Fibroblast of skin of right quadriceps (primary cell): Measurements from ENCODE around the gene LRRN4CL.

ENCODE experiments used
- DNase-seq: peaks from one replicate; pipeline ENCODE4 v3.0.0-alpha.2; 2013

The LRRN4CL gene

DNA sequence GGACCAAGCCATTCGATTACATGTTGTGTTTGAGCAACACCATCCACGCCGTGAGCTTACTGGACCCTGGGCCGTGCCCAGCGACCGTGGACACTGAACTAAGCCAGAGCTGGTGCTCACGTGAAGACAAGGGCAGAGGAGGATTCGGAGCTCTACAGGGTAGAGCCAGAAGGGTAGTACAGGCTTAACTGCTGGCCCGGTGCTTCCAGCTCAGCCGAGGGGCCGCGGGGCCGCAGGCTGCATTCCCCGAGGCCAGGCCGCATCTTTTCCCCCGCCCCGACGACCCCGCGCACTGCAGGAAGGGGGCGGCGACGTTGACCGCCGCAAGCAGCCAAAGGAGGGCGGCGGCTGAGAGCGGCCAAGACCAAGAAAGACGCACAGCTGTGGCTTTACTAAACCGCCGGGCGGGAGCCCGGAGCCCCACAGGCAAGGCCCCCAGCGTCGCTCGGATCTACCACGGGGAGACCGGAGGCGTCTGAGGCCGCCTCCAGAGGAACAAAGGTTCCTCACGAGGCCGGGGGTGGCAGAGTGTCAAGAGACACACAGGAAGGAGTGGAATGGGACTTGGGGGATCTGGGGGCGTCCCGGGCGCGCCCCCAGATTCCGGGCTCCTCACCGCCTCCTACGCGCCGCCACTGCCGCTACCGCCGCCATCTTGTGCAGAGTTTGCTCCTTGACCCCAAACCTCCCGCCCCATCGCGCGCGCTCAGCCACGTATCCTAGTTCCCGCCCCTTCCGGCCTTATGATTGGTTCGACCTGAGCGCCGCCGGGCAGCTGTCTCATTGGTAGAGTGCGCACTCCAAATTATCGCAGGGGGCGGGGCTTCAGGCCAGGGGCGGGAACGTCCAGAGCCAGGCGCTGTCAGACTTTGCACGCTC, 43.1 kb downstream of the LRRN4CL start, which contains the start of gene GANAB:
Gene GANAB, minus strand, starts transcription at position 668 of the 879 bp plus-strand sequence. Its CDS starts 14 bp downstream, at position 654.
- DNase-seq, result peak; percentile 97

DNA sequence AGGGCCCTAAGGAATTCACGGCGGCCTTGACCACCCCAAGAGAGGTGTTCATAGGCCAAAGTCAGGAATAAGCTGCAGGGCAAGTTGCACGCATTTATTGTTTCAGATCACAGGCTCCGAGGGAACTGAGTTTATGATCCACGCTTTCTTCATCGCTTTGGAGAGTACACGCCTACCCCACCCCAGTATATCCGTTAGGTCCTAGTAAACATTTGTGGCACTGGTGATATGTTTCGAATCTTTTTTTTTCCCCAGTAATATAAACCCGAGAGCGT, 43.7 kb downstream of the LRRN4CL start:
- no peak for DNase-seq

DNA sequence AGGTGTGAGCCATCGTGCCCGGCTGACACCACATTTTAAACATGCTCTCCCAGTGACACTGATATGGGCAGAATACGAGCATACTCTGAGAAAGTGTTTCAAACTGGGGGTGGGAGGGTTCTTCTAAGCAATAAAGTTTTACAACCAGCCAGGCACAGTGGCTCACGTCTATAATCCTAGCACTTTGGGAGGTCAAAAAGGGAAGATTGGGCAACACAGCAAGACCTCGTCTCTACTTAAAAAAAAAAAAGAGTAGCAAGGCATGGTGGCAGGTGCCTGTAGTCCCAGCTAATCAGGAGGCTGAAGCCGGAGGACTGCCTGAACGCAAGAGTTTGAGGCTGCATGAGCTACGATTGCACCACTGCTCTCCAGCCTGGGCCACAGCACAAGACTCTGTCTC, 45.1 kb downstream of the LRRN4CL start:
- DNase-seq, result no peak
